Measurements from ENCODE around the gene SPDYE8.
"Not testable (repeated sequence)": the region's sequence is repeated elsewhere in the genome, so short reads cannot be mapped to it uniquely, and the experiment has no call there.

DNA sequence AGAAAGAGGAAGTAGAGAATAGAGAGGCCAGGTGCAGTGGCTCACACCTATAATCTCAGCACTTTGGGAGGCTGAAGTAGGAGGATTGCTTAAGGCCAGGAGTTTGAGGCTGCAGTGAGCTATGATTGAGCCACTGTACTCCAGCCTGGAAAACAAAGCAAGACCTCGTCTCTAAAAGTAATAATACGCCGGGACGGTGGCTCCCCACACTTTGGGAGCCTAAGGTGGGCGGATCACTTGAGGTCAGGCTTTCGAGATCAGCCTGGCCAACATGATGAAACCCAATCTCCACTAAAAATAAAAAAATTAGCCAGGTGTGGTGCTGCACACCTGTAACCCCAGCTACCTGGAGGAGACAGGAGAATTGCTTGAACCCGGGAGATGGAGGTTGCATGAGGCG is 34.1 kb downstream of the SPDYE8 start:
- TF ChIP-seq, protein P1, sequence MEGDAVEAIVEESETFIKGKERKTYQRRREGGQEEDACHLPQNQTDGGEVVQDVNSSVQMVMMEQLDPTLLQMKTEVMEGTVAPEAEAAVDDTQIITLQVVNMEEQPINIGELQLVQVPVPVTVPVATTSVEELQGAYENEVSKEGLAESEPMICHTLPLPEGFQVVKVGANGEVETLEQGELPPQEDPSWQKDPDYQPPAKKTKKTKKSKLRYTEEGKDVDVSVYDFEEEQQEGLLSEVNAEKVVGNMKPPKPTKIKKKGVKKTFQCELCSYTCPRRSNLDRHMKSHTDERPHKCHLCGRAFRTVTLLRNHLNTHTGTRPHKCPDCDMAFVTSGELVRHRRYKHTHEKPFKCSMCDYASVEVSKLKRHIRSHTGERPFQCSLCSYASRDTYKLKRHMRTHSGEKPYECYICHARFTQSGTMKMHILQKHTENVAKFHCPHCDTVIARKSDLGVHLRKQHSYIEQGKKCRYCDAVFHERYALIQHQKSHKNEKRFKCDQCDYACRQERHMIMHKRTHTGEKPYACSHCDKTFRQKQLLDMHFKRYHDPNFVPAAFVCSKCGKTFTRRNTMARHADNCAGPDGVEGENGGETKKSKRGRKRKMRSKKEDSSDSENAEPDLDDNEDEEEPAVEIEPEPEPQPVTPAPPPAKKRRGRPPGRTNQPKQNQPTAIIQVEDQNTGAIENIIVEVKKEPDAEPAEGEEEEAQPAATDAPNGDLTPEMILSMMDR (IDR thresholded peaks at IDR 0.05; ENCODE audit: low read depth, low read length) = not testable (repeated sequence)
- TF ChIP-seq EZH2phosphoT487 (IDR thresholded peaks at IDR 0.05; ENCODE audit: low read depth) = not testable (repeated sequence)

All from OCI-LY3 (cell line).